Stimulated activated CD8-positive, alpha-beta memory T cell treated with anti-CD3 and anti-CD28 coated beads, Interleukin-15, amount 100 ng/mL, for 4 hours (primary cell): Measurements from ENCODE around the gene RUNX1.
"Not testable (repeated sequence)": the region's sequence is repeated elsewhere in the genome, so short reads cannot be mapped to it uniquely, and the experiment has no call there.

Experiments
- DNase-seq, 2 donors: peaks; one replicate each; pipeline ENCODE4 v3.0.0-alpha.2; 2020; ENCODE audit warnings: low read depth in 2 of 2

The RUNX1 gene

DNA sequence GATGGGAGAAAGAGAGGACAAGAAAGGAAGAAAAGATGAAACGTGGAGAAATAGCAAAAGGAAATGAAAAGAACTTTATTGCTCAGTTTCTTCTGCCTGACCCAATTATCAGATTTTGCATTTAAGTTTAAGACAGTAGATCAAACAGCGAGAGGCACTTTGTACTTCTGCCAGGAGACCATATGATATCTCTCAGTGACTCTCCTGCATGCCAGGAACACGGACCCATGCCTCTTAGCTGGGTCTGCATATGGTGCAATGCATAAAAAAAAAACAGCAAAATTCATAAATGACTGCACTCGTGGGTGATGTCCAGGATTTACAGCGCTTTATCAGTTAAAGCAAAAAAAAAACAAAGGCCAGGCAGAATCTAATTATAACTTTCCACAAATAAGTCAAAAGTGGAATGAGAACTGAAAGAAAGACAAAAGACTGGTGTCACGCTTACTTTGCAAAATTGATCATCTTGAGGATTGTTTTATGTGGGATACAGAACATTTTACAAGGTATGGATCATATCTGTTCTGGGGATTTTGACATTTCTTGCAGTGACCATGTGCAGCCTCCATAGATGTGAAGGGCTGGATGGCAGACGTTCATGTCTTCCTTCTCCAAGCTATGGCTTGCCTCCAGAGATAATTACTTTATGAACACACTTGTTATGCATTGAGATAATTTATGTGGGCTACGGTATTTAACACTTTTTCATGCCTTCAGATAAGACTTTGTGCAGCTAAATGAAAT lies 79.5 kb downstream of the RUNX1 start:
- DNase-seq = no peak

DNA sequence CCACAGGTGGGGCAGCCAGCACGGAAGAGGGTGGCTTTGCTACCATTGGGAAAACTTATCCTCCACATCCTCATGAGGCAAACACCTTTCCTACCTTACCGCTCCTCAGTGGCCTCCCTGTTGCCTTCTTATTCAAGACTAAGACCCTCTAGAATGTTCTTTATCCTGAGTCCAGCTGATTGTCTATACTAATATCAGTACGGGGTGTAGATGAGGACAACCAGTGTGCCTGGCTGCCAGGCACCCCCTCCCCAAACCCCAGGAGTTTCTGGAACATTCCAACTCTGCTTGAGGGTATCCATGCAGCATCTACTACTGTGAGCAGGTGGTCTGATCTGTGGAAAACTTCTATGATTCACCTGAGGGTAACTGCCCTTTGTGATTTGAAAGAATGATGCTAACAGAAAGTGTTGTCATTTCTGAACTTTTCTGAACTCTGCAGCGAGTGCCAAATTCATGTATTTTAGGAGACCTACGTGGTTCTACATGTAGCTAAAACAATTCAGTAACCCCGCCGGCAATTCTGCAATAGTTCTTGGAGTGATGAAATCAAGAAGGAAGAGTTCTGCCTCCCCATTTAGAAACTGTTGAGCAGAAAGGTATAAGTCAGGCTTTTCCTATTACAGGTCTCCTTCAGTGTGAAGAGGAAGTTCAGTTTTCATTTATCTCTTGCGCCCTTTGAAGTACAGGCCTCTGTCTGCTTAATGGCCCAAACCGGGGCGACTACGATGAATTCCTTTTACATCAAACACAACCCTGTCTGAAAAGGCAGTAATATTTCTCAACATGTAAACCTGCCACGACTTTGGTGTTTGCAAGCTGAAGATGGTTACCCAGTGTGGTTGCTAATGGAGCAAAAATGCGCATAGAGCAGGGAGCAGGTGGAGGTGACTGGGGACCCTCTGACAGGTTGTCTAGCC lies 80.4 kb downstream of the RUNX1 start:
- DNase-seq = no peak

DNA sequence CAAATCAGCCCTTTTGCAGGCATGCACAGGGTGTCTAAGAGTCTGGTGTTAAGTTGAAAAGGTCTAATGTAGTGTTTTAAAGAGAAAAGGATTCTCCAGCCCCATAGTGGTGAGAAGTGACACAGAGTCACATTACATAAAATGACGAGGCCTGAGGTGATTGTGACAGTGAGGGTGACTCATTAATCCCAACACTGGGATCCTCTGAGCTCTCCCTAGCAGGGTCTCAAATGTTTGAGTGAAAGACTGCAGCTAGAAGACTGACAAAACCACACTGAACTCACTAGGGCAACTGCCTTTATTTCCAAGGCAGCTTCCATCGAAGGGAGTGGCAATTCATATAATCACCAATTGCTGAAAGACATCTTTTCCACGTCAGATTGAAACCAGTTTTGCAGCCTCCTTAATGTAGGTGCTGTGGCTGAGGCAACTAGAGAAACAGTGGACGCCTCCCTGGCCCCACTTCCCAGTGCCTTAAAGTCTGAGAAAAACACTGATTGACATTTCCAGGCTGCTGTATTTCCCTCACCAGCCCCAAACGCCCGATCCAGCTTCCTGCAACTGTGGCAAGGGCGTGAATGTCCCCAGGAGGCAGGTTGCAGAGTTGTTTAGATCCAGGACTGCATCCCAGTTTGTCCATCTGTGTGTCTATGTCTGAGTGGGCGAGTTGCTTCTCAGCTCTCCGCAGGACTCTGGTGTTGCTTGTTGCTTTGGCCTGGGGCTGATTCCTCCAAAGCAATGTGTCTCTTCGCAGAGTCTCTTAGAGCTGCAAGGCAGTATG lies 81.4 kb downstream of the RUNX1 start:
- no peak for DNase-seq

DNA sequence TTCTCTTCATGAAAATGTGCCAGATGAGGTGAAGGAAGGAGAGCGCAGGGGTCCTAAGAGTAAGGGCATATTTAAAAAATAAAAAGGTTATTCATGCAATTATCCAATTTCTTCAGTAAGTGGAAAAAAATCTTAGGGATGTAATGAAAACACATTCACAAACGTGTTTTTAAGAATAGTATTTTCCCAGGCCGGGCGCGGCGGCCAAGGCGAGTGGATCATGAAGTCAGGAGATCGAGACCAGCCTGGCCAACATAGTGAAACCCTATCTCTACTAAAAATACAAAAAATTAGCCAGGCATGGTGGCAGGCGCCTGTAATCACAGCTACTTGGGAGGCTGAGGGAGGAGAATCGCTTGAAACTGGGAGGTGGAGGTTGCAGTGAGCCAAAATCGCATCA lies 82.2 kb downstream of the RUNX1 start:
- DNase-seq = not testable (repeated sequence)

DNA sequence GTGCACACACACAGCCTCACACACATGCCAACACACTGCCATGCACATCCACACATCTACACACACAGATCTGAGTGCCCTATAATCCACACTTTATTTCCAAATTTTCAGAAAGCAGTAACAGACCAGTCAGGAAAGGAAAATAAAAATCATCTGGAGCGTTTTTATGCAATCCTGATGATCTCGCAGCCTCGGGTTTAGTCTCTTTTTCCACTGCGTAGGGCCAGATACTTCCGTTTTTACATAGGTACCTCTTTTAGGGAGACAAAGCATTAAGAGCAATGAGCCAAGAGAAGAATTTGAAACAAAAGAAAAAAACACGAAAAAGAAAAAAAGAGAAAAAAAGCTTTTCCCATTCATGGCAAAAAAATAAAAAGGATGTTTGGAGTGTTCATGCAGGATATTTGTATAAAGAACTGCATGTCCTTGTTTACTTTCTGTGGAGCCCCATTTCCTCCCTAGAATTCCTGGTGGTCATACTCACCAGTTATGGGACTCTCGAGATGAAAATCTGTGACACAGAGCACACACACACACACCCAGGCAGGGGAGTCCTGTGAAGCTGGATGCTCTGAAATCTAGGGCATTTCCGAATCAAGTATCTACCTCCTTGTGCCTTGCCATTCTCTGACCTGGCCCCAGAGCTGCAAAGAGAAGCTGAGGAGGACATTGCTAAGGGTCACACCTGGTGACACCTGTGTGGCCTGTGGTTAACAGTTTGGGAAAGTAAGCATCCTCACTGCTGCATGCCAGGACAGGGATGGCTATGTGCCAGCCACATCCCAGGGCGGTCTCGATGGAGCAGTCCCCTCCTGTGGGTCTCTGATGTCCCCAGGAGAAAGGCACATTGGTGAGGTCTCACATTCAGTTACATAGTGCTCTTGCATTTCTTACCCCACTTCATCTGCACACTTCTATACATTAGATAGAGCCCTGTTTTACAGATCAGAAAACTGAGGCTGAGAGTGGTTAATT lies 83.6 kb downstream of the RUNX1 start:
- DNase-seq = no peak

DNA sequence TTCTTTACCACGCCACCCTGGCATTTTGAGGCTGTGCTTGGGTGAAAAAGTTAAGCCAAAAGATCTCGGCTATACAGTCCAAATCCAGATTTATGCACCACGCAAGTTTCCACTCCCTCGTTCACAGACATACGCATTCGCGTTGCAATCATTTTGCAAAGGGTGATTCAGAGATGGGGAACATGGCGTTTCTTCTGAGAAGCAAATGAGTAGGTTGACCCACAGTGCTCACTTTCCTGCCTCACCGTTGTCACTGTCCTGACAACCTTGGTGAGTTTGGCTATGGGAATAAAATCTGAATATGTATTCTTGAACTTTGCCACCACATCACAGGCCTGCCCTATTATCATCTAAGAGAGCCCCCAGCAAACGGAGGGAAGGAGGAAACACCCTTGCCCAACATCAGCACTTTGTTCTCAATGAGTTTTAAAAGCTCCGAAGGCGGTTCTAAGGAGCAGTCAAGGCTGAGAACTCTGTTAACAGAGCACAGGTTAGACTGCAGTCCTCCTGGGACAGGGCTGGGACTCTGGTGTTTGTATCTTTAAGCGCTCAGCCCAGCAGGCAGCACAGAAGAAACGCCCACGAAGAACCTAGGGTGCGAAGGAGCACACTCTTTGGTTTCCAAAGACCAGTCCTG lies 86.4 kb downstream of the RUNX1 start:
- DNase-seq = no peak

DNA sequence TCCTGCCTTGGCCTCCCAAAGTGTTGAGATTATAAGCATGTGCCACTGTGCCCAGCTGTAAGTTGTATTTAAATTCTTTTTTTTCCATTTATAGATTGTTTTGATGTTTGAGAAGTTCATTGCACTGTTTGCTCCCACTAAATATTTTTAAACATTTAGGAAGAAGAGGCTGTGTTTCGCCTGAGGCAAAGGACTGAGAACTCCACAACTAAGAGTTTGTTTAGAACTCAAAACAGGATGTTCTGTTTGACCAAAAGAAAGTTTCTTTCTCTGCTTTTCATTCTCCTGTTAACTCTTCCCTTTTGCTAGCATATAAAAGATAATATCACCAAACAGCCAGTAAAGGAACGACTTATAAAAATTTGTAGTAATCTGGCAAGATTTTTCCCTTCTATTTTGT lies 87.0 kb downstream of the RUNX1 start:
- DNase-seq = no peak

DNA sequence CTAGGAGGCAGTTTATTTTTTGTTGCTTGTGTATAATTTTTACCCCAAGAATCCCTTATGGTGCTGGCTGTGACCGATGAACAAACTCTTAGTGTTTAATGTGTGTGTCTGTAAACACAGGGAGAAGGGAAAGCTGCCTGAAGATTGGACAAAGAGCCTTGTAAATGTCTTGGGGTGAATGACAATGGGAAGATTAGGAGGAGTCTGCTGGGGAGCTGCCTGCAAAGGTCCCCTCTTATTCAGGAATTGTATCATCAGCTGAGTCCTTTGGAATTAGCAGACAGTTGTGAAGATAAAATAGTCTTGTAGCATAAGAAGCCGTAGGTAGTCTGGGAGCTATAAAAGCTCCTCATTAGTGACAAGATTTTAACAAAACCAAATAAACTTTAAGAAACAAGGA lies 88.4 kb downstream of the RUNX1 start:
- no peak for DNase-seq

DNA sequence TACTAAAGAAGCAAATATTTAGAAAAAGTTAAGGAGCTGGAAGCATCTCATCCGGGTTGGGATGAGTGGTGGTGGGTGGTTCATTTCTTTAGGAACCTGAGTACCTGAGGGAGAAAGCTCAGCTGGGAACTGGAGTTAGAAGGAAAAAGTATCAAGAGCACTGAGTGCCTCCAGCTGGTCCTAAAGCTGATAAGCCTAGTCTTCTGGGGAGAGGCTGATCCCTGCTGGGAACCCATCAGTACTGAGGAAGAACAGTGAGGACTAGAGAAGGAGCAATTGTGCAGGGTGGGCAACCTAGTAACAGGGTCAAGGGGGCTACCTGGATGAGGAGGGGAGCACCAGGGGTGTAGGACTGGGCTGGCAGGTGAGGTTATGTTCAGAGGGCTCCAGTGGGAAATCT lies 89.5 kb downstream of the RUNX1 start:
- no peak for DNase-seq

DNA sequence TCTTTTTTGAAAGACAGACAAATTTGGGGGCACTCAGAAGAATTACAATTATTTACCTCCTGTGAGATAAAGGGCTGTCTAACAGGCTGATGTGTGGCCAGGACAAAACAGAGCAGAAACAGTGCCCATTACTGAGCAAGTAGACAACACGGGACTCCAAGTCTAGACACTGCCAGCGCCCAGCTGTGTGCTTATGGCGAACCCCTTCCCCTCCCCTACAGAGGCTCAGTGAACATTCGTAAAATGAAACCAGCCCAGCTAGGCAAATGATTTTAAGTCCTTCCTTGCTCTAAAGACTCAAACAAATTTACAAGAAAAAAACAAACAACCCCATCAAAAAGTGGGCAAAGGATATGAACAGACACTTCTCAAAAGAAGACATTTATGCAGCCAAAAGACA lies 91.1 kb downstream of the RUNX1 start:
- no peak for DNase-seq

DNA sequence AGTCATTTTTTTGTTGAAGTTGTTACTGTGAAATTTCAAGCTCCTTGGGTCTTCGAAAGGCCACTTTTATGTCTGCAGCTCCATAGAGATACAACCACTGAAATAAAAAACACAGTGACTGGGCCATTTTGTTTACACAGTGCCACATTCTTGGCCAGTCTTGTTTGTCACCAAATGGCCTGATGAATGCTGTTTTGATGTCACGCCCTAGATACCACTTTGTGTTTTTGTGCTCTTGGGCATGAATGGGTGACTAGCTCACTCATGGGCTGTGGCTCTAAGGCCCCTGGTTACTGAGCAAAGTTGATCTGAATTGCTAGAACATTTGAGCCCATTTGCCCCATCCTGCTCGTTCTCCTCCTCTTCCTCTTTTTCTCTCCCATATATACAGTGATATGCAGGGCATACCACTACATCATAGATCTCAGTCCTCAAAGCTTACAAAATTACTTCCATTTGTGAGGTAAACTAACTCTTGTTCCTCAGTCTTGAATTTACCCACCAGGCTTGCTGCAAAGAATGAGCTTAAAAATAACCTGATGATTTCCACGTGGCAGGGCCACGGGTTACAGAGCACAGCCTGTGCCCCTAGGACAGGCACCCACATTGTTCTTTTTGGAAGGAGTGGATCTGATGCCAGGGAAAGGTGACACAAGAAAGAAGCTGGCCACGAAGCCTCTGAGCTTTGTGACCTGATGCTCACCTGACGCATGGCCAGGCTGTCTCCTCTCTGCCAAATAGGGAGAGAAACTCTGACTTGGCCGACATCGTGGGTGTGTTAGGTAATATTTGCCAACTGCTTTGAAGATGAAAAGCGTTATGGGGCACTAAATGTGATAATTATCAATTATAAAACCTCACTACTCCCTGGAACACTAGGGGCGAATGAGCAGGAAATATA lies 92.4 kb downstream of the RUNX1 start:
- DNase-seq = no peak

DNA sequence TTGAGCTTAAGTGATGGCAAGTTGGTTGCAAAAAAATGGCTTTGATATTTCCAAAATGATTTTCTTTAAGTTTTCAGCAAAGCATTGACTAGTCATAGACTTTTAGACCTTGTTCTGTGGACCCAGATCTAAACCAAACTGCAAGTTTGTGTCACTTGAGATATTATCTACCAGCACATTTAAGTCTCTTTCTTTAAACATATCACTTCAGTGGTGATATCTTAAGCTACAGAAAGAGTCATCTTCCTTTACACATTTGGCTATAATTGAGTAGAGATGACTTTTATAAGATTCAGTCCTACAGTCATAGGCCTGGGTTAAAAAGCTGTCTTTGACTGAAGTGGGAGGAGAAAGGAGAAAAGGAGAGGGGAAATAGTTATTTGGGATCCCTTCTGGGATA lies 95.2 kb downstream of the RUNX1 start:
- DNase-seq = no peak

DNA sequence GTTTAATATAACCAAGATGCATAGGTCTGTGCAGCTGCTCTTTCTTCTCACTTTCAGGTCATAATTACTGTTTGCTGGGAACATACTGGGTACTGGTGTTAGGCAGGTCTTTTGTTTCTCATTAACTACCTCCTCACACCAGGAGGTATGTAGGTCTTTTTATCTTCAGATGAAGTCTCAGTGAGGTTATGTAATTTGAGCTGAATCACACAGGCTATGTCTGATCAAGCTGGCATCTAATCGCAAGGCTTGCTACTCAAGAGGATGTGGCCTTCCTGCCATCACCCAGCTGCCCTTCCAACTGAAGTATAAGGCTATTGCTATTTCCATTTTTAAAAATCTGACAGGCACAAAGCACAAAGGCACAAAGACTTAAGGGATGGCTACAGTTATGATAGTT lies 96.4 kb downstream of the RUNX1 start:
- no peak for DNase-seq

DNA sequence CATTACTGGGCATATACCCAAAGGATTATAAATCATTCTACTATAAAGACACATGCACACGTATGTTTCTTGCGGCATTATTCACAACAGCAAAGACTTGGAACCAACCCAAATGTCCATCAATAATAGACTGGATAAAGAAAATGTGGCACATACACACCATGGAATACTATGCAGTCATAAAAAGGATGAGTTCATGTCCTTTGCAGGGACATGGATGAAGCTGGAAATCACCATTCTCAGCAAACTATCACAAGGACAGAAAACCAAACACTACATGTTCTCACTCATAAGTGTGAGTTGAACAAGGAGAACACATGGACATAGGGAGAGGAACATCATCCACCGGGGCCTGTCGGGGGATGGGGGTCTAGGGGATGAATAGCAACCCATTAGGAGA lies 97.2 kb downstream of the RUNX1 start:
- not testable (repeated sequence) for DNase-seq

DNA sequence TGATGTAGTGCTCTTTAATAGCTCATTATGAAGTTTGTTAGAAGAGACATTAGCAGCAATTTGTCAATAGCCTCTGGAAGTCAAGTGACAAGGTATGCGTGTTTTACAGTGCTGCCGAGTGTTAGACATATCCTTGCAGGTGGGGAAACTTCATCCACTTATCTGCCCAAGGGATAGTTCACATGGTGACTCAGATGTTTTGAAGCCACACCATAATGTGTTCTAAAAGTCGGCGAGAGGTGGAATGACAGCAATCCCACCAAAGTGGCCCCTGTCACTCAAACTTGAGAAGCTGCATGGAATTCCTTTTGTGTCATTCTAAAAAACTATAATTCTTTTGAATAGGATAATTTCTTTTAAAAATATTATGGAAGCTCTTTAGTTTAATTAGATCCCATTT lies 98.1 kb downstream of the RUNX1 start:
- DNase-seq = no peak

DNA sequence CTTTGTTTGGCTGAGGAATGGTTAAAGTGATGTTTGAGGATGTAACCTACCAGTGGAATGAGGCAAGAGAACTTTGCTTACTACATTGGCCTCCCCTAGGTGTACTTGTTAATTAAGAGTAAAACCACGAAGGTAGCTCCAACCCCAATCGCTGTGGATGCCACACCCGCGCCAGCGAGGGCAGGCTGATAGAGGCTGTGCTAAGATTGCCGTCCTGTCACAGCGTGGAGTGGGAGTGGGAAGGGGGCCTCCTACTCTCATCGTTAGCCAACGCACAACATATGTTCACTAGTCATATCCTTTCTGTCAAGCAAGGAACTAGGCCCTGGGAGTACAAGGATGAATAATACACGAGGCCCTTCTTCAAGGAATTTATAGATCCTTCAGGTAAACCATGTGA lies 99.6 kb downstream of the RUNX1 start:
- no peak for DNase-seq

DNA sequence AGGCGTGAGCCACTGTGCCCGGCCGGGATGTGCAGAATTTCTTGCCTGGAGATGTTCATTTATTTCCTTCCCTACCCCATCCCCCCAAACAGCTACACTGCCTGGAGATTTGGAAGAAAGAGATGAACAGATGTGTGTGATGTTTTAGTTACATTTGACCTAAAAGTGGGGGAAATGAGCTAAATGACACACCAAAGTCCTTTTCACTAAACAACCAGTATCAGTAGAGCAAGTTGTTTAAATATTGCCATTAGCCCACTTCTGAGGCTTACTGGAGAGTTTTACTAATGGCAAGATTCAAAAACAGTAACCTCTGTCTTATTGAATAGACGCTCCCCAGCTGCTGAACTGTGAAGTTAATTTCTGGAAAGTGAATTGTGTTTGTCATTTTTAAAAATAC lies 100.1 kb downstream of the RUNX1 start:
- DNase-seq = no peak

DNA sequence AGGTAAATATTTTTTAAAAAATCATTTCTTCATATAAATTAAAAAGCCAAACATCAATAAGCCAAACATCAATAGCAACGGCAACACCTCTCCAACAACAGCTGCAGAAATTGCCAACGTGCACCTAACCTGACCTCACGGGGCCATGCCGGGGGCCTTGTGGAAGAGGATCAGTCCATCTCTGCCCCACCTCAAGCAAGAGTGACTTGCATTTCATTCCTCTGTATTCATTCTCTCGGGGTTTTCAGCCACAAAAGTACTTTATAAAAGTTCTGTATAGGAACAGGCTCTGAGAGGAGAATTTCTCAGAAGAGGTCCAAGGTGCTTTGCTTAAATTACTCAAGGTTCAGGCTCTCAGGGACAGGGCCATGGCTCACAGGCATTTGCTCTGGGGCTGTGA lies 100.9 kb downstream of the RUNX1 start:
- DNase-seq = no peak

DNA sequence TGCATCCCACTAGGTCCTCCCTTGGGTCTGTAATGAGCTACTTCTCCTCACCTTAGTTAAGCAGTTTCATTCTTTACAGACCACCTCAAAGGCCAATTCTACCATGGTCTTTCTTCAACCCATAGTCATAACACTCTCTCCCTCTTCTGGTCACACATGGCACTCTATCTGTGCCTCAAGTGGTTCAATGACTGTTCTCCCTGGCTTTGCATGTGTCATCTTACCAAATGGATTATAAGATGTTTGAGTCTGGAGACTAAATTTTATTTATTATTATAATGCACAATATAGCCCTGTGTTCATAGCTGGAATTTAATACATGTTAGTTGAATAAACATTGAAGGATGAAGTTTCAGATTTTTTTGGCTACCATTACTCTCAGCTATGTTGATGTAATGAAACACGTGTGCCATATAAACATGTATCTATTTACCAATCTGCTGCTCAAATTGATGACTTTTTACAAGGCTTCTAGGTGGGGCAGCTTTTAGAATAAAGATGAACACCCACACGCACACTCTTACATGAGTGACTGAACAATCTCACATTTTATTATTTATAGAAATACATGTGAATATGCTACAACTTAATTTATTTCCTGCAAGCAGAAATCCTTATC lies 102.1 kb downstream of the RUNX1 start:
- DNase-seq = no peak
